HG03139 (cell line): ENCODE results near the gene CA11.
"Not testable (repeated sequence)": the region's sequence is repeated elsewhere in the genome, so short reads cannot be mapped to it uniquely, and the experiment has no call there.

Experiments used
- ATAC-seq: cut with Tn5 transposase; IDR thresholded peaks from one replicate; pipeline ENCODE4 v1.9.1; 2021; ENCODE audit not compliant: unreplicated experiment

Gene CA11

GRCh38 chr19:48669903-48670668, 24.1 kb upstream of the CA11 start:
- ATAC-seq = no peak

GRCh38 chr19:48668761-48669160, 22.8 kb upstream of the CA11 start:
- no peak for ATAC-seq

GRCh38 chr19:48668332-48668731, 22.3 kb upstream of the CA11 start:
- ATAC-seq = no peak

GRCh38 chr19:48665786-48666185, 19.8 kb upstream of the CA11 start:
- ATAC-seq = no peak

GRCh38 chr19:48664476-48664875, 18.5 kb upstream of the CA11 start:
- no peak for ATAC-seq

- ATAC-seq = no peak
These were observed 17.7 kb upstream of the CA11 start for GRCh38 chr19:48663667-48664066.

GRCh38 chr19:48661711-48662090, 15.7 kb upstream of the CA11 start:
- ATAC-seq = no peak

GRCh38 chr19:48660852-48661710, 15.1 kb upstream of the CA11 start:
- peak; percentile 72 for ATAC-seq

GRCh38 chr19:48659768-48660167, 13.8 kb upstream of the CA11 start:
- ATAC-seq = no peak

- ATAC-seq = no peak
These were observed 12.5 kb upstream of the CA11 start for GRCh38 chr19:48658483-48658882.

GRCh38 chr19:48657828-48658227, 11.8 kb upstream of the CA11 start:
- not testable (repeated sequence) for ATAC-seq

GRCh38 chr19:48656840-48657474, 11.0 kb upstream of the CA11 start:
- ATAC-seq = no peak

- ATAC-seq = no peak
These were observed 8.5 kb upstream of the CA11 start for GRCh38 chr19:48654299-48655059.

- no peak for ATAC-seq
These were observed 5.7 kb upstream of the CA11 start for GRCh38 chr19:48651683-48652048.

GRCh38 chr19:48650974-48651682, 5.1 kb upstream of the CA11 start:
- ATAC-seq = no peak

- no peak for ATAC-seq
These were observed 2.1 kb upstream of the CA11 start for GRCh38 chr19:48648134-48648533.

- no peak for ATAC-seq
These were observed 782 bp upstream of the CA11 start for GRCh38 chr19:48646722-48647216.

GRCh38 chr19:48645620-48646000, 377 bp downstream of the CA11 start:
- ATAC-seq = no peak

- ATAC-seq = no peak
These were observed 958 bp downstream of the CA11 start for GRCh38 chr19:48644839-48645619.

GRCh38 chr19:48644355-48644754, 1.6 kb downstream of the CA11 start:
- no peak for ATAC-seq
